Fibroblast of lung (primary cell): ENCODE data around the gene CIB4. TPM values are rescaled to one million over a fixed set of nuclear protein-coding genes. Genes with fewer than 3 reads are reported as not detected.

Experiments
- DNase-seq, 2 donors: peaks; one replicate each; pipeline versions ENCODE4 v3.0.0 to v3.0.0-alpha.2; 2010; ENCODE audit warnings: low read depth in 2 of 2
- H2AFZ ChIP-seq: 2 replicates; pipeline ENCODE4 v1.5.1; 2012; ENCODE audit warnings: low read length, control low read depth, inconsistent platforms
- H3K27ac ChIP-seq: 2 replicates; pipeline ENCODE4 v1.5.1; 2011; ENCODE audit warnings: low read length, control low read depth; ENCODE audit not compliant: insufficient read depth
- H3K27me3 ChIP-seq: 2 replicates; pipeline ENCODE4 v1.5.1; 2011; ENCODE audit warnings: mild to moderate bottlenecking, low read length; ENCODE audit not compliant: control insufficient read depth, insufficient read depth
- H3K36me3 ChIP-seq: 2 replicates; pipeline ENCODE4 v1.5.1; 2011; ENCODE audit warnings: low read length; ENCODE audit not compliant: control insufficient read depth, insufficient read depth
- H3K4me1 ChIP-seq: 2 replicates; pipeline ENCODE4 v1.5.1; 2011; ENCODE audit warnings: low read length; ENCODE audit not compliant: control insufficient read depth, insufficient read depth; ENCODE audit errors: extremely low read depth
- H3K4me2 ChIP-seq: 2 replicates; pipeline ENCODE4 v1.5.1; 2011; ENCODE audit warnings: low read length, control low read depth; ENCODE audit not compliant: insufficient read depth; ENCODE audit errors: extremely low read depth
- H3K4me3 ChIP-seq, 4 experiments: fragments of 200-600 bp in 1 of 4; sonication (generic) in 1 of 4; replicated peaks in 1 of 4; 2 replicates each; pipeline ENCODE4 v1.5.1; 2011 to 2016; ENCODE audit warnings: low read length in 4 of 4, low read depth in 3 of 4, mild to moderate bottlenecking in 3 of 4, control low read depth in 2 of 4, inconsistent platforms in 1 of 4, mixed read lengths in 1 of 4; ENCODE audit not compliant: insufficient read depth in 1 of 4; ENCODE audit errors: control extremely low read depth in 1 of 4
- H3K79me2 ChIP-seq: 2 replicates; pipeline ENCODE4 v1.5.1; 2012; ENCODE audit warnings: mild to moderate bottlenecking, low read length, inconsistent platforms; ENCODE audit not compliant: control insufficient read depth, insufficient read depth
- H3K9ac ChIP-seq: 2 replicates; pipeline ENCODE4 v1.5.1; 2011; ENCODE audit warnings: mild to moderate bottlenecking, low read length, control low read depth; ENCODE audit not compliant: insufficient read depth
- H3K9me3 ChIP-seq: 2 replicates; pipeline ENCODE4 v1.5.1; 2012; ENCODE audit warnings: low read depth, low read length; ENCODE audit not compliant: control insufficient read depth, insufficient read depth
- H4K20me1 ChIP-seq: 2 replicates; pipeline ENCODE4 v1.5.1; 2011; ENCODE audit warnings: low read length; ENCODE audit not compliant: control insufficient read depth, insufficient read depth; ENCODE audit errors: extremely low read depth
- EZH2 ChIP-seq: IDR thresholded peaks from 2 replicates; pipeline ENCODE4 v1.5.1; 2012; ENCODE audit warnings: low read length, control low read depth, mild to moderate bottlenecking; ENCODE audit errors: missing control alignments
- polyA plus RNA-seq, 2 donors: library from polyadenylated mRNA; depleted of rRNA in 1 of 2; stranded (reverse) in 1 of 2; unstranded in 1 of 2; fragments of >200 nt; gene quantifications; 2 replicates each; pipeline ENCODE4 v1.2.1, GENCODE V29; 2011 to 2012; ENCODE audit warnings: missing spikeins in 1 of 2
- total RNA-seq: library from RNA; depleted of rRNA; stranded (reverse); fragments of >200 nt; gene quantifications from 2 replicates; pipeline ENCODE4 v1.2.1, GENCODE V29; 2014
- TF ChIP-seq, protein P1 (sequence below), 2 donors: IDR thresholded peaks in 1 of 2; conservative IDR thresholded peaks in 1 of 2; 1 replicate in 1 of 2; 2 replicates in 1 of 2; pipeline ENCODE4 v1.5.1; 2011 to 2012; ENCODE audit warnings: low read length in 2 of 2, control low read depth in 1 of 2, inconsistent platforms in 1 of 2, low read depth in 1 of 2, mild to moderate bottlenecking in 1 of 2

Gene CIB4
- total and polyA plus RNA-seq, 2 donors (not counting 1 experiment from before 2014, with no cell fraction given): not detected

DNA sequence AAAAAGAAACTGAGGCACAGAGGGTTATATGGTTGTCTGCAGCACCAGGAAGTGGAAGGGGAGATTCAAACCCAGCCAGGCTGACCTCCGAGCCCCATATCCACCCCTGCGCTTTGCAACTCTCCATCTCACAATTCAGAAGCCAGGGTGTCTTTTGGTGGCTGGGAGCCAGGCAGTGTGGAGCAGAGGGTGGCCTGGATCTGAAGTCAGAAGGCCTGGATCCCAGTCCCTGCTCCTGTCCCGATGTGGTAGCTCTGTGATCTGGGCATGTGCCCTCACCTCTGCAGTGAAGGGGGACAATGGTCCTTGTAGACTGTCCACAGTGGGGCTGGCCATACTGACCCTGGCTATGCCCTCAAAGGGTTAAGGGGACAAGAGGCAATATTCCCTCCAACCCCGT is 57.0 kb downstream of the CIB4 start:
- DNase-seq: no peak
- no peak overlapping the region for H3K4me2 ChIP-seq
- H3K36me3 ChIP-seq: no peaks in the 10 kb centered on the region
- H3K9ac ChIP-seq: no peak overlapping the region
- no peaks in the 10 kb centered on the region for H4K20me1 ChIP-seq
- H3K27ac ChIP-seq: no peak overlapping the region
- no peak overlapping the region for H2AFZ ChIP-seq
- H3K4me1 ChIP-seq: no peaks in the 10 kb centered on the region
- TF ChIP-seq, protein P1, sequence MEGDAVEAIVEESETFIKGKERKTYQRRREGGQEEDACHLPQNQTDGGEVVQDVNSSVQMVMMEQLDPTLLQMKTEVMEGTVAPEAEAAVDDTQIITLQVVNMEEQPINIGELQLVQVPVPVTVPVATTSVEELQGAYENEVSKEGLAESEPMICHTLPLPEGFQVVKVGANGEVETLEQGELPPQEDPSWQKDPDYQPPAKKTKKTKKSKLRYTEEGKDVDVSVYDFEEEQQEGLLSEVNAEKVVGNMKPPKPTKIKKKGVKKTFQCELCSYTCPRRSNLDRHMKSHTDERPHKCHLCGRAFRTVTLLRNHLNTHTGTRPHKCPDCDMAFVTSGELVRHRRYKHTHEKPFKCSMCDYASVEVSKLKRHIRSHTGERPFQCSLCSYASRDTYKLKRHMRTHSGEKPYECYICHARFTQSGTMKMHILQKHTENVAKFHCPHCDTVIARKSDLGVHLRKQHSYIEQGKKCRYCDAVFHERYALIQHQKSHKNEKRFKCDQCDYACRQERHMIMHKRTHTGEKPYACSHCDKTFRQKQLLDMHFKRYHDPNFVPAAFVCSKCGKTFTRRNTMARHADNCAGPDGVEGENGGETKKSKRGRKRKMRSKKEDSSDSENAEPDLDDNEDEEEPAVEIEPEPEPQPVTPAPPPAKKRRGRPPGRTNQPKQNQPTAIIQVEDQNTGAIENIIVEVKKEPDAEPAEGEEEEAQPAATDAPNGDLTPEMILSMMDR (conservative IDR thresholded peaks at IDR 0.05 in 1 of 2, IDR thresholded peaks at IDR 0.05 in 1 of 2; ENCODE audit: low read depth in 1 of 2, low read length in 2 of 2): no peak
- no peak for TF ChIP-seq EZH2
- peaks cover 13% of the 10 kb centered on the region for H3K27me3 ChIP-seq
- H3K4me3 ChIP-seq: no peak overlapping the region
- no peaks in the 10 kb centered on the region for H3K9me3 ChIP-seq
- H3K79me2 ChIP-seq: no peaks in the 10 kb centered on the region

DNA sequence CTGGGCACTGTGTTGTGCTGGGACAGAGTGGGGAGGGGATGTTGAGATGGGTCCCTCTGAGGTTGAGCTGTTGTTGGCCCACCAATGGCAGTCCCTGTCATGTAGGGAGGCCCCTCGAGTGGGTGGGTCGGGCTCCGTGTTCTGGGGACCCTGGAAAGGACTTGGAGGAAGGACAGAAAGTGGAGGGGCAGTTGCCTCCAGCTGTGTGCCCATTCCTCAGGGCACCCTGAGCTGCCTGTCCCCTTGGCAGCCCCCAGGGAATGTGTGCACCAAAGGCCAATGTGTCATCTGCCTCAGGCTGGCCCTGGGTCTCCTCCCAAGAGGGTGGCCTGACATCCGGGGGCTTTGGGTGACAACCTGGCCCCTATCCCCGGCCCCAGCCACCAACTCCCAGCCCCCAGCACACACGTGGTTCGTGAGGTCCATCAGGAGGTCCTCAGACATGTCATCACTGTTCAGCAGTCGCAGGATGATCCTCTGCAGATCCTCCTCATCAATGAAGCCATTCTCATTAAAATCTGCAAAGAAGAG is 57.7 kb downstream of the CIB4 start:
- TF ChIP-seq, protein P1 (conservative IDR thresholded peaks at IDR 0.05 in 1 of 2, IDR thresholded peaks at IDR 0.05 in 1 of 2; ENCODE audit: low read depth in 1 of 2, low read length in 2 of 2): no peak
- no peak for TF ChIP-seq EZH2
- no peak overlapping the region for H3K4me2 ChIP-seq
- no peaks in the 10 kb centered on the region for H4K20me1 ChIP-seq
- H3K4me3 ChIP-seq: no peak overlapping the region
- no peak for DNase-seq
- no peaks in the 10 kb centered on the region for H3K36me3 ChIP-seq
- H3K9ac ChIP-seq: no peak overlapping the region
- H2AFZ ChIP-seq: no peak overlapping the region
- H3K27me3 ChIP-seq: peaks cover 19% of the 10 kb centered on the region
- H3K27ac ChIP-seq: no peak overlapping the region
- no peaks in the 10 kb centered on the region for H3K9me3 ChIP-seq
- H3K79me2 ChIP-seq: no peaks in the 10 kb centered on the region
- no peaks in the 10 kb centered on the region for H3K4me1 ChIP-seq

DNA sequence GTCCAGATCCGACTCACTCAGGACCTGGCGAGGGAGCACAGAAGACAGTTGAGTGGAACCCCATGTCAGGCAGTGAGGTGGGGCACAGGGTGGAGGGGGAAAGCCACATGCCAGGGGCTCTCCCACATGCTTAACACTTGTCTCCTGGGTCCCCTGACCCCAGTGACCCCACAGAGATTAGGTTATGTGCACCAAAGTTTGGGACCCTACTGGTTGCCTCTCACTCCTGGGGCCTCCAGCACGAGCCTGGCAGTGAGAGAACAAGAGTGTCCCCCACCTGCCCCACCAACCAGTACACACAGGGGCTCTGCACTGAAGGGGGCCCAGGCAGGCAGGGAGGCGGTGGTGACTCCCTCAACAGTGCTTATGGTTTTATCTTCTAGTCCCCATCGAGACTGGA is 58.3 kb downstream of the CIB4 start:
- H3K27me3 ChIP-seq: peaks cover 23% of the 10 kb centered on the region
- no peaks in the 10 kb centered on the region for H3K4me1 ChIP-seq
- H3K79me2 ChIP-seq: no peaks in the 10 kb centered on the region
- H2AFZ ChIP-seq: no peak overlapping the region
- no peak for TF ChIP-seq EZH2
- TF ChIP-seq, protein P1 (conservative IDR thresholded peaks at IDR 0.05 in 1 of 2, IDR thresholded peaks at IDR 0.05 in 1 of 2; ENCODE audit: low read depth in 1 of 2, low read length in 2 of 2): no peak
- no peak overlapping the region for H3K9ac ChIP-seq
- DNase-seq: no peak
- no peaks in the 10 kb centered on the region for H3K9me3 ChIP-seq
- H3K27ac ChIP-seq: no peak overlapping the region
- no peak overlapping the region for H3K4me2 ChIP-seq
- H3K4me3 ChIP-seq: no peak overlapping the region
- H4K20me1 ChIP-seq: no peaks in the 10 kb centered on the region
- no peaks in the 10 kb centered on the region for H3K36me3 ChIP-seq
